ENCODE results near the gene RAB13.

RAB13 gene

GRCh38 chr1:153954826-153955225 is 31.3 kb downstream of the RAB13 start:
- DNase-seq, result no peak

- no peak for DNase-seq
Observed at GRCh38 chr1:153953859-153954365, 32.2 kb downstream of the RAB13 start.

DNA sequence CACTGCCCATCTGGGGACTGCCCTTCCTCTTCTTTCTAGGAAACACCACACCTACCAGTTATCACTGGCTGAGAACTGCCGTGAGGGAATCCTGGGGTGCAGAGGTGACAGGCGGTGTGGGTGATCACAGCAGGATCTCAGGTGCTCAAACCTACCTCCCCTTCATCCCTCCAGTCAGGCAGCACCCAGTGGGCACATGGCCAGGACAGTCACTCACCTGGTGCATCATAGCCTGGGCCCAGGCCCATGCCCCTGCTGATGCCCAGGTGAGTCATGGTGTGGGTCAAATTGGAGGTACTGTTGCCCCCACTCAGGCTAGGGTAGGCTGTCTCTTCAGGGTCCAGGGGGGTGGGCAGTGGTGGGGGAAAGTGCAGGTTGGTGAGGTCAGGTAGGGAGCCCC is 34.3 kb downstream of the RAB13 start:
- DNase-seq, result no peak

DNA sequence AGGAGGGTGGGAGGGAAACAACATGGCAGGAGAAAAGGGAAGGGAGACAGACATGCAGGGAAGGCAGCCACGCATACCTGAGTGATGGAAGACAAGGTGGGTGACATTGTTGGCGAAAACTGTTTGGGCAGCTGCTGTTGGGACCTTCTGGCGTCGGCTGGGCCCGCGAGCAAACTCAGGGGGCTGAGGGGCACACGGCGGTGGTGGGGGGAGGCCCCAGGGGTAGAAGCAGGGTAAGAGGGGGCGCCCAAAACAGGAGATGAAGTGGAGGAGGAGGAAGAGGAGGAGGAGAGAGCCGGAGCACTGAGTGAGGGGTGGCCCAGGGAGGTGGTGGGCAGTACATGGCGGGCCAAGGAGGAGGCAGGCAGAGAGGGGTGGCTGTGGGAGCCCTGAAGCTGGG is 35.0 kb downstream of the RAB13 start:
- no peak for DNase-seq

GRCh38 chr1:153946622-153947241 is 39.4 kb downstream of the RAB13 start, which contains the start of gene DENND4B:
DENND4B (minus strand) TSS chr1:153946718; CDS start chr1:153944374, 2,344 bp downstream.
- DNase-seq, result peak; percentile 63 to 71

- DNase-seq, result peak; percentile 46 to 47
Observed at GRCh38 chr1:153945795-153946621, 40.1 kb downstream of the RAB13 start.

DNA sequence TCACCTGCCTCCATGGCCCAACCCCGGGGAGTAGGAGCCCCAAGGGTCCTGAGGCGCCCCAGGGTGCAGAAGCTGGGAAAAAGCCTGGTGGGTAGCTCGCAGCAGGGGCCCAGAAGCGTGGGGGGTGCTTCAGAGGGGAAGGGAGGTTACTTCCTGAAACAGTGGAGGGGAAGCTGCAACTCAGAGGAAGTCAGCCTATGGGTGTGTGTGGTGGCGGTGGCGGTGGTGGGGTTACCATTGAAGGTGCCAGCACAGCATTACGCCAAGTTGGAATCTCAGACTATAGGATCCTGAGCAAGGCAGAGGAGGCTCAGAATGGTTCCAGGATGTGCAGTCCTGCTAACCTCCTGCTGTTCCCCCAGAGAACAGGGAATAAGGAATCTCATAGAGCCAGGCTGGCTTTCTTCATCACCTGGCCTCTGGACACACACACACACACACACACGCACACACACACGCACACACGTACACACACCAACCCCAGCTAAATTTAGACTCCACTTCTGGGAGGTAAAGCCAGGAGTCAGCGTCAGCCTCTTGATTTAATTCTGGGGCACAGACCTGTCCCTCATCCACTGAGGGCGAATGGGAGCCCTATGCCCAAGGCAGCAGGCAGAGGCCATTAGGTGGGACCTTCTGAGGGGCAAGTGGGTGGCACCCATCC is 40.9 kb downstream of the RAB13 start:
- peak; percentile 67 to 68 for DNase-seq

GRCh38 chr1:153944827-153945117 is 41.4 kb downstream of the RAB13 start:
- DNase-seq, result no peak

DNA sequence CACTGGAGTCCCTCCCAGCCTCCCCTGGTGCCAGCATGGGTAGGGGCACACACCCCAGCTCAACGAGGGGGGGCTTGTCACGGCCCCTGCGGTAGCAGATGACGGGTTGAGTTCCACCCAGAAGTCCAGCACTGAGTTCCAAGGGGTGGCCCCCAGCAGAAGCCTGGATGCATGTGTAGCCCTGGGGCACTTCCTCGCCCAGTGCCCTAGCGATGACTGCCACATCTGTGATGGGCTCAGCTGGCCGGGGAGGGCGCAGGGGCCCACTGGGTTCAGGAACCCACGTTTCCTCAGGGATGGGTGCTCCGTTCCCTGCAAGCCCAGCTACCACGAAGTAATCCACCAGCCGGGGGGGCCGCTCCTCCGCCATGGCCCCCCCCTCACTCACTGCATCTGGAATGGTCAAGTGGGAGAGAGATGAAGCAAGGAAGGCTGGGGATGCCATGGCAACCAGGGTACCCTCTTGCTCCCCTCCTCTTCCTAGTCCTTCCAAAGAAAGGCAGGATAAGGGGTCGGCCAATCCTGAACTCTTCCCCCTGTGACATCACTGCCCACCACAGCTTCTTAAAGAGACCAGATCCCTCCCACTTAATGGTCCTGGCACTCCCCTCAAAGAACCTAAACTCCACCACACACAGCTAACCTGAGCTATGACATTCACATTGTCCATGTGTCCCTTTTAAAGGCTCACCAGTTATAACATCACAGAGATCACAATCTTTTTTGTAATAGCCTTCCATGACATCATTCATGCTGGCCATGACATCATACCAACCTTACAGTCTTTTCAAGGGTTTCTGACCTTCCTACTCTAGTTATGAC is 41.9 kb downstream of the RAB13 start:
- no peak for DNase-seq

- no peak for DNase-seq
Observed at GRCh38 chr1:153942766-153943549, 43.2 kb downstream of the RAB13 start.

DNA sequence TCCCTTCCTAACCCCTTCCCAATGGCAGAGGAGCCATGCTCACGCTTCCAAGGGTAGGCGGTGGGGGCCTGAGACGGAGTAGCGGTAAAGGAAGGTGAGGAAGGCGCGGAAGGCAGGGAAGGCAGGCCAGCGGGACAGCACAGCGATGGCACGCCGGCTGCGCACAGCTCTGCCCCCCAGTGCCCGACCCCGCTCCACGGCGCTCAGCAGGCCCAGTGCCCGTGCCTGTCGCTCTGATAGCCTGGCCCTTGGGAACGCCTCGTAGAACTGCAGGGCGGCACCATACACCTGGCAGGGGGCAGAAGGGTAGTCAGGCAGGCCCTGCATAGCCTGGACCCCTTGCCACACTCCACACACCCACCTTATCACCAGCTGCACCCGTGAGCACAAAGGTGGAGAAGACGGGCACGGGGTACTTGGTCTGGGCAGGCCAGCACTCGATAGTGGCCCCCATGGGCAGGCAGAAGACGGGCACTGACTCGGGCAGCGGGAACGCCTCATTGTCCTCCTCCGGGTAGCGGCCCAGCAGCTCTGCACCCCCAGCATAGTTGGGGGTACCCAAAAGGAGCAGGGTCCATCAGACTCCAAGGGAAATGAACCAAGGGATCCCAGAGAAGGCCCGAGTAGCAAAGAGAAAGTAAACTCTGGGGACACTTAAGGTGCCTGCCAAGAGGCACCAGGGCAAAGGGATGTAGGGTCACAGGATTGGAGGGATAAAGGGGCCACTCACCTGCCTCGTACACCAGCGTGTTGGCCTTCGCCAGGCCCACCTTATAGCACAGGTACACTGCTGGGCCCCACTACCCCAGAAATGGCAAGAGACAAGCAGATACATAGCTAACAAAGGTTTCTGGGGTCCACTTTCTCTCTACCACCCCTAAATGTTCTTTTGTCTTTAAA is 44.1 kb downstream of the RAB13 start:
- DNase-seq, result no peak

DNA sequence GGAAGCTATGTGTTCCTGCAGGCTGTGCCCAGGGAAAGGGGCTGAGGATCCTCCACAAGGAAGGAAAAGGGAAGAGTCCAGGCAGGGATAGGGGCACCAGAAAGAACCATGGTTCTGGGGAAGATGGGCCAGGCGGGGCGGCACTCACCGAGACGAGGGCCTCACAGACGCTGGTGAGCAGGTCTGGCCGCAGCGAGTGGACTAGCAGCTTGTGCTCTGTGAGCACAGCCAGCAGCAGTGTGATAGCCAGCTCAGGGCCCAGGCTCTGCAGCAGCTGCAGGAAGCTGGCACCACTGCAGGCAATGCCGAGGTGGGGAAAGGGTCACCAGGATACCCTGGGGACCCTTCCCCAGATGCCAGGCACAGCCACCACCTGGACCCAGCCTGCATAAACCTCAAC is 45.4 kb downstream of the RAB13 start:
- DNase-seq, result no peak

DNA sequence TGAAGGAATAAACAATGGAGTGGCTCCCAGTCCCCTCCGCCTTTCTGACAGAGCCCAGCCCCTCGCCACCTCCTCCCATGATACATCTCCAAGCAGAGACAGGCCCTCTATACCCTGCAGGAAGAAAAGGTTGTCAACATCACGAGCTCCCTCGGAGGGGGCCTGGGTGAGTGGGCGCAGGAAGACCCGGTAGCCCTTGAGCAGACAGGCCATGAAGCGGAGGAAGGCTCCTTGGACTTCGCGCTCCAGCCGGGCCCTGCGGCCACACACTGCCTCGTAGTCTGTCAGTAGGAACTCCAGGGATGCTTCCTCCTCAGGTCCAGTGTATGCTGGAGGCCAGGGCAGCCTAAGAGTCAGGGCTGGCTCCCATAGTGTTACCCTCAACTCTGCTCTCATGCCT is 46.7 kb downstream of the RAB13 start:
- no peak for DNase-seq

DNA sequence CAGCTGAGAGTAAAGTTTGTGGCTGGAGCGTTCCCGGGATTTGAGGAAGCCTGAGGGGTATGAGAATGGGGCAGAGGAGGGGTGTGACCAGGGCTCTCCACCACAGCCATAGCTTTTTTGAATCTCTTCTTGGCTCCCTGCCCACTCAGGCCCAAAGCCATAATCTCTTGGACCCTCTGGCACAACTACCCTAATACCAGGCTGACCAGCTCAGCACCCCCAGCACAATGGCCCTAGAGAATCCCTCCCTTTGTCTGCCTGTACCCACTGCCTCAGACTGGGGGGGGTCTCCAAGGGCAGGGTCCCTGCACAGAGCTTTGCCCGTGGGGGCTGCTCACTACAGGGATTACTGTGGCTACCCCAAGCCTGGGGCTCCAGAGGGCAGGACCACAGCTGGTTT is 47.1 kb downstream of the RAB13 start:
- DNase-seq, result no peak

GRCh38 chr1:153937331-153937730 is 48.8 kb downstream of the RAB13 start:
- DNase-seq, result no peak

GRCh38 chr1:153936011-153936802 is 49.9 kb downstream of the RAB13 start:
- no peak for DNase-seq

DNA sequence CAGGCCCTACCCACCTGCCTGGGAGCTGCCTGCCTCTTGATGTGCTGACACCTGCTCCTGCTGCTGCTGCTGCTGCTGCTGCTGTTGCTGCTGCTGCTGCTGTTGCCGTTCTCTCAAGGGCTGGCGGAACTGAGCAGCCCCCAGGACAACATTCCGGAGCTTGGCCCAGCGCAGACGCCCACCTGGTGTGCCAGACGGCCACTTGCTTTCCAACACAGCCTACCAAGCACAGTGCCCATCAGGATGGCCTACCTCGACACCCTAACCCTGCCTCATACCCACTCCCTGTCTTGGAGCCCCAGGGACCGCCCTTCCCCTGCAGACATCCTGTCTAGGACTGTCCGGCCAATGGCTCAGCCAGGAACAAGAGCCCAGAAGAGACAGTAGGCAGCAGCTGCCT is 51.4 kb downstream of the RAB13 start:
- DNase-seq, result no peak

DNA sequence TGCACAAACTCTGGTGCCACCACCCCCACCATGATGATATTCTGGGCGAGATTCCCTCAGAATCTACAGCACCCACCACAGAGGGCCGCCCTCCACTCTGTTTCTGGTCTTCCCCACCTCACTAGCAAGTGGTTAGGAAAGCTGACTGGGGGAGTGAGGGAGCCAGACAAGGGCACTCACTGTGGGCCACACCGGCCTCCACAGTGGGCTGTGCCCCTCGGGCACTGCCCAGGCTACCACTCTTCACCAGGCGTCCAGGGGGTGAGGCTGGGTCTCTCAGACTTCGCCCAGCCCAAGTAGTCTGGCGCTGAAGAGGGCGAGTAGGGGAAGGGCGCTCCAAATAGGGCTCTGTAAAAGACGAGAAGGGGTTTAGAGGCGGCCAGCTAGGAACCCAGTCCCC is 52.2 kb downstream of the RAB13 start:
- no peak for DNase-seq

GRCh38 chr1:153933430-153933829 is 52.7 kb downstream of the RAB13 start:
- DNase-seq, result no peak
